Suprapubic skin (tissue), 4 donors: ENCODE data around the gene MRAS.

Experiments used
- POLR2A ChIP-seq, 2 donors: fragments of 450-650 bp; IDR thresholded peaks; one replicate each; pipeline ENCODE4 v1.6.1; 2017; ENCODE audit warnings: antibody characterized with exemption in 2 of 2, mild to moderate bottlenecking in 2 of 2, moderate library complexity in 2 of 2
- POLR2AphosphoS5 ChIP-seq, 3 donors: sonication (generic); formaldehyde crosslinking; IDR thresholded peaks; one replicate each; pipeline ENCODE4 v1.6.1; 2017; ENCODE audit warnings: antibody characterized with exemption in 3 of 3
- TF ChIP-seq, protein P1 (sequence below), 2 donors: fragments of 200-600 bp in 1 of 2; fragments of 450-650 bp in 1 of 2; sonication (generic) in 1 of 2; IDR thresholded peaks; one replicate each; pipeline ENCODE4 v1.5.1; 2016 to 2019; ENCODE audit warnings: antibody characterized with exemption in 2 of 2, mild to moderate bottlenecking in 1 of 2, moderate library complexity in 1 of 2

DNA sequence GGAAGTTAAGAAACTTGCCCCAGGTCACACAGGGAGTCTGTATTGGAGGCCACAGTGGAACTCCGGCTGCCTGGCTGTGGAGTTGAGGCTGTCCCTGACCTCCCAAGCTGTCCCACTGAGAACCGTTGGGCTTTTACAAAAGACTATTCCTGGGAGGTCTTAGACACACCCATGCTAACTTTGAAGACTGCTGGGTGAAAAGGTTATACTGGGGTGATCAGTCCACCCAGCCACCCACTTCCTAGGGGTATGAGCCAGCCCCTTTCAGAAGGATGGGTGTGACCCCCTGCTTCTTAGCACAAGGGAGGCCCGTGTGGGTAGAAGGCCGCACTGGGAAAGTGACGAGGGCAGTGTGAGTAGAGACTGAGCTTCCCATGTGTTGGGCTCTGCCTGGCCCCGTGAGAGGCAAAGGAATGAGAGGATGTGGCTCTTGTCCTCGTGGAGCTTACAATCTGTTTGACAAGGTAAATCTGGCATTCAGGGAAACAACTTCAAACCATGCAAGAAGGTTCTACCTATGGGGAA, 19.0 kb downstream of the MRAS start:
- TF ChIP-seq, protein P1, sequence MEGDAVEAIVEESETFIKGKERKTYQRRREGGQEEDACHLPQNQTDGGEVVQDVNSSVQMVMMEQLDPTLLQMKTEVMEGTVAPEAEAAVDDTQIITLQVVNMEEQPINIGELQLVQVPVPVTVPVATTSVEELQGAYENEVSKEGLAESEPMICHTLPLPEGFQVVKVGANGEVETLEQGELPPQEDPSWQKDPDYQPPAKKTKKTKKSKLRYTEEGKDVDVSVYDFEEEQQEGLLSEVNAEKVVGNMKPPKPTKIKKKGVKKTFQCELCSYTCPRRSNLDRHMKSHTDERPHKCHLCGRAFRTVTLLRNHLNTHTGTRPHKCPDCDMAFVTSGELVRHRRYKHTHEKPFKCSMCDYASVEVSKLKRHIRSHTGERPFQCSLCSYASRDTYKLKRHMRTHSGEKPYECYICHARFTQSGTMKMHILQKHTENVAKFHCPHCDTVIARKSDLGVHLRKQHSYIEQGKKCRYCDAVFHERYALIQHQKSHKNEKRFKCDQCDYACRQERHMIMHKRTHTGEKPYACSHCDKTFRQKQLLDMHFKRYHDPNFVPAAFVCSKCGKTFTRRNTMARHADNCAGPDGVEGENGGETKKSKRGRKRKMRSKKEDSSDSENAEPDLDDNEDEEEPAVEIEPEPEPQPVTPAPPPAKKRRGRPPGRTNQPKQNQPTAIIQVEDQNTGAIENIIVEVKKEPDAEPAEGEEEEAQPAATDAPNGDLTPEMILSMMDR (IDR thresholded peaks at IDR 0.05) = no peak
- TF ChIP-seq POLR2A (IDR thresholded peaks at IDR 0.05) = no peak
- no peak for TF ChIP-seq POLR2AphosphoS5 (IDR thresholded peaks at IDR 0.05)
